ENCODE measurements around the gene GPC6.

GPC6 gene

DNA sequence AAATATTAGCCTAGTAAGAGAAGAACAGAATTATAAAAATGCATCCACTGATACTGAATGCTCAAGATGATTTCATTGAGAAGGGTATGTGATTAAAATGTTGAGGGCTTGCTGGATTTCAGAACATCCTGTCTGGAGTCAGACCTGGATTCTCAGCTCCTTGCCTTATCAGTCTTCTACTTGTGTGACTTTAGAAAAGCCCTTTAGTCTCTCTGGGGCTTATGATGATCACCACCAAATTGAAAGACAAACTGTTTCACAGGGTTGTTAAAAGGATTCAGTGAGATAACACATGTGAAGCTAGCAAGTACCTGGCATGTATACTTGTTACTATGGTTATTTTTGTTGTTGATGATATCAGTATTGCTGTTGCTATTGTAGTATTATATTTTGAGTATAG is 118.4 kb downstream of the GPC6 start:
- Histone ChIP-seq H3K4me3 (replicated peaks; ENCODE audit: insufficient read depth, low read length) (no peak overlapping the region), H3K27ac (replicated peaks) (no peak overlapping the region), H3K27me3 (ENCODE audit: insufficient read depth, poor library complexity, severe bottlenecking) (no peaks in the 10 kb centered on the region)
- DNase-seq (ENCODE audit: low read depth in 1 of 2, low spot score in 1 of 2) = no peak
- TF ChIP-seq POLR2AphosphoS5 (IDR thresholded peaks at IDR 0.05; ENCODE audit: low read depth) = no peak
- TF ChIP-seq, protein P1, sequence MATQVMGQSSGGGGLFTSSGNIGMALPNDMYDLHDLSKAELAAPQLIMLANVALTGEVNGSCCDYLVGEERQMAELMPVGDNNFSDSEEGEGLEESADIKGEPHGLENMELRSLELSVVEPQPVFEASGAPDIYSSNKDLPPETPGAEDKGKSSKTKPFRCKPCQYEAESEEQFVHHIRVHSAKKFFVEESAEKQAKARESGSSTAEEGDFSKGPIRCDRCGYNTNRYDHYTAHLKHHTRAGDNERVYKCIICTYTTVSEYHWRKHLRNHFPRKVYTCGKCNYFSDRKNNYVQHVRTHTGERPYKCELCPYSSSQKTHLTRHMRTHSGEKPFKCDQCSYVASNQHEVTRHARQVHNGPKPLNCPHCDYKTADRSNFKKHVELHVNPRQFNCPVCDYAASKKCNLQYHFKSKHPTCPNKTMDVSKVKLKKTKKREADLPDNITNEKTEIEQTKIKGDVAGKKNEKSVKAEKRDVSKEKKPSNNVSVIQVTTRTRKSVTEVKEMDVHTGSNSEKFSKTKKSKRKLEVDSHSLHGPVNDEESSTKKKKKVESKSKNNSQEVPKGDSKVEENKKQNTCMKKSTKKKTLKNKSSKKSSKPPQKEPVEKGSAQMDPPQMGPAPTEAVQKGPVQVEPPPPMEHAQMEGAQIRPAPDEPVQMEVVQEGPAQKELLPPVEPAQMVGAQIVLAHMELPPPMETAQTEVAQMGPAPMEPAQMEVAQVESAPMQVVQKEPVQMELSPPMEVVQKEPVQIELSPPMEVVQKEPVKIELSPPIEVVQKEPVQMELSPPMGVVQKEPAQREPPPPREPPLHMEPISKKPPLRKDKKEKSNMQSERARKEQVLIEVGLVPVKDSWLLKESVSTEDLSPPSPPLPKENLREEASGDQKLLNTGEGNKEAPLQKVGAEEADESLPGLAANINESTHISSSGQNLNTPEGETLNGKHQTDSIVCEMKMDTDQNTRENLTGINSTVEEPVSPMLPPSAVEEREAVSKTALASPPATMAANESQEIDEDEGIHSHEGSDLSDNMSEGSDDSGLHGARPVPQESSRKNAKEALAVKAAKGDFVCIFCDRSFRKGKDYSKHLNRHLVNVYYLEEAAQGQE (IDR thresholded peaks at IDR 0.05; ENCODE audit: insufficient replicate concordance, low read depth) = no peak
- TF ChIP-seq, protein P2, sequence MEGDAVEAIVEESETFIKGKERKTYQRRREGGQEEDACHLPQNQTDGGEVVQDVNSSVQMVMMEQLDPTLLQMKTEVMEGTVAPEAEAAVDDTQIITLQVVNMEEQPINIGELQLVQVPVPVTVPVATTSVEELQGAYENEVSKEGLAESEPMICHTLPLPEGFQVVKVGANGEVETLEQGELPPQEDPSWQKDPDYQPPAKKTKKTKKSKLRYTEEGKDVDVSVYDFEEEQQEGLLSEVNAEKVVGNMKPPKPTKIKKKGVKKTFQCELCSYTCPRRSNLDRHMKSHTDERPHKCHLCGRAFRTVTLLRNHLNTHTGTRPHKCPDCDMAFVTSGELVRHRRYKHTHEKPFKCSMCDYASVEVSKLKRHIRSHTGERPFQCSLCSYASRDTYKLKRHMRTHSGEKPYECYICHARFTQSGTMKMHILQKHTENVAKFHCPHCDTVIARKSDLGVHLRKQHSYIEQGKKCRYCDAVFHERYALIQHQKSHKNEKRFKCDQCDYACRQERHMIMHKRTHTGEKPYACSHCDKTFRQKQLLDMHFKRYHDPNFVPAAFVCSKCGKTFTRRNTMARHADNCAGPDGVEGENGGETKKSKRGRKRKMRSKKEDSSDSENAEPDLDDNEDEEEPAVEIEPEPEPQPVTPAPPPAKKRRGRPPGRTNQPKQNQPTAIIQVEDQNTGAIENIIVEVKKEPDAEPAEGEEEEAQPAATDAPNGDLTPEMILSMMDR (IDR thresholded peaks at IDR 0.05; ENCODE audit: insufficient read depth, low read length) = no peak
- no peak for TF ChIP-seq GABPA (IDR thresholded peaks at IDR 0.05; ENCODE audit: low read depth)
- no peak for TF ChIP-seq SPI1 (IDR thresholded peaks at IDR 0.05; ENCODE audit: borderline replicate concordance, low read depth)

DNA sequence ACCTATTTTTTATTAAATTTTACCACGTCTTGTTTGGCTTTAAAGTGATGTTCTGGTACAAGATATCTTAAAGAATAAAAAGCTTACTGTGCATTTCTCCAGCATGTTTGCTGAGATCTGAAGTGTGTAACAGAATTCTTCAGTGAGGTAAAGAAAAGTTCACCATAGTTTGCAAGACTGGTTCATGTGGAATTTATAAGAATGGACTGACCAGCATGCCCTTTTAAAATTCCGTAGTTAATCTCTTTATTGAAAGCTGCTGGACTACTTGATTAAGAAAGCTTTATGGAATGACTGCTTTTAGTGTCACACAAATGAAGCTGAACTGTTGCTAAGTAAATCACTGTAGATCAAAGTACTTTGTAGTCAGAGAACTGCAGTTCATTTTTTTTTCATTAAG is 119.2 kb downstream of the GPC6 start:
- no peaks in the 10 kb centered on the region for H3K27me3 ChIP-seq (ENCODE audit: insufficient read depth, poor library complexity, severe bottlenecking)
- TF ChIP-seq, protein P1 (IDR thresholded peaks at IDR 0.05; ENCODE audit: insufficient replicate concordance, low read depth) = no peak
- TF ChIP-seq SPI1 (IDR thresholded peaks at IDR 0.05; ENCODE audit: borderline replicate concordance, low read depth) (no peak), GABPA (IDR thresholded peaks at IDR 0.05; ENCODE audit: low read depth) (no peak), POLR2AphosphoS5 (IDR thresholded peaks at IDR 0.05; ENCODE audit: low read depth) (no peak)
- TF ChIP-seq, protein P2 (IDR thresholded peaks at IDR 0.05; ENCODE audit: insufficient read depth, low read length) = no peak
- no peak for DNase-seq (ENCODE audit: low read depth in 1 of 2, low spot score in 1 of 2)
- no peak overlapping the region for H3K27ac ChIP-seq (replicated peaks)
- no peak overlapping the region for H3K4me3 ChIP-seq (replicated peaks; ENCODE audit: insufficient read depth, low read length)

DNA sequence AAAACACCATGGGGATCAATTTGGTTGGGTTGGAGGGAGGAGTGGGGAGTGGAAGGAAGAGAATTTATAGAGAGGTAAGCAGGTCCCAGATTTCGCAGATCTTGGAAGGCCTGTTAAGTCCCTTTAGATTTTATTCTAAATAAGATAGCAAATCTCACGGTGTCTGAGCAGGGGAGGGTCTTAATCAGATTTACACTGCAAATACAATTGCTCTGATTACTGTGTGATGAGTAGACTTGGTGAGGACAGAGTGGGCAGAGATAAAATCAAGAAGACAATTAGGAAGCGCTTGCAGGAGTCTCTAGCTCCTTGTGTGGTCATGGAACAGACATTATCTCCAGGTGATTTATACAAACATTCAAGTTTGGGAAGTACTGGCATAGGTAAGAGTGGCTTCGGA is 126.0 kb downstream of the GPC6 start:
- no peaks in the 10 kb centered on the region for H3K27me3 ChIP-seq (ENCODE audit: insufficient read depth, poor library complexity, severe bottlenecking)
- no peak overlapping the region for H3K27ac ChIP-seq (replicated peaks)
- no peak overlapping the region for H3K4me3 ChIP-seq (replicated peaks; ENCODE audit: insufficient read depth, low read length)
- DNase-seq (ENCODE audit: low read depth in 1 of 2, low spot score in 1 of 2) = no peak
- TF ChIP-seq GABPA (IDR thresholded peaks at IDR 0.05; ENCODE audit: low read depth) (no peak), SPI1 (IDR thresholded peaks at IDR 0.05; ENCODE audit: borderline replicate concordance, low read depth) (no peak), POLR2AphosphoS5 (IDR thresholded peaks at IDR 0.05; ENCODE audit: low read depth) (no peak)
- TF ChIP-seq, protein P2 (IDR thresholded peaks at IDR 0.05; ENCODE audit: insufficient read depth, low read length) = no peak
- TF ChIP-seq, protein P1 (IDR thresholded peaks at IDR 0.05; ENCODE audit: insufficient replicate concordance, low read depth) = no peak

Measured in HL-60 (cell line).